OCI-LY1 (cell line): ENCODE data around the gene SIRPG.

Experiments
- H2AFZ ChIP-seq: fragments of 200-600 bp; sonication (generic), shearing (Covaris generic); 2 replicates; pipeline ENCODE4 v1.6.0; 2014; ENCODE audit warnings: antibody characterized with exemption, mild to moderate bottlenecking, low read length
- H3F3A ChIP-seq: fragments of 200-600 bp; sonication (generic), shearing (Covaris generic); 2 replicates; pipeline ENCODE4 v1.6.0; 2014; ENCODE audit warnings: mild to moderate bottlenecking, antibody characterized with exemption, low read length, moderate library complexity; ENCODE audit not compliant: insufficient read depth
- H3K27ac ChIP-seq: fragments of 200-600 bp; sonication (generic); 2 replicates; pipeline ENCODE4 v1.5.1; 2014; ENCODE audit warnings: low read length, mixed run types, mild to moderate bottlenecking, low read depth; ENCODE audit not compliant: poor library complexity, severe bottlenecking
- H3K27me3 ChIP-seq: fragments of 200-600 bp; sonication (generic); 2 replicates; pipeline ENCODE4 v1.6.0; 2014; ENCODE audit warnings: antibody characterized with exemption, mild to moderate bottlenecking, low read length, moderate library complexity; ENCODE audit not compliant: insufficient read depth
- H3K36me3 ChIP-seq: fragments of 200-600 bp; sonication (generic); 2 replicates; pipeline ENCODE4 v1.6.1; 2014; ENCODE audit warnings: mild to moderate bottlenecking, antibody characterized with exemption, low read length, moderate library complexity, mixed read lengths; ENCODE audit not compliant: insufficient read depth
- H3K4me1 ChIP-seq: fragments of 200-600 bp; sonication (generic); 2 replicates; pipeline ENCODE4 v1.5.1; 2014; ENCODE audit warnings: mild to moderate bottlenecking, low read length, moderate library complexity; ENCODE audit not compliant: insufficient read depth, severe bottlenecking
- H3K4me2 ChIP-seq: fragments of 200-600 bp; sonication (generic), shearing (Covaris generic); 2 replicates; pipeline ENCODE4 v1.6.1; 2014; ENCODE audit warnings: low read length
- H3K4me3 ChIP-seq: fragments of 200-600 bp; sonication (generic); 2 replicates; pipeline ENCODE4 v1.5.1; 2014; ENCODE audit warnings: low read length, low read depth, mild to moderate bottlenecking, mixed read lengths; ENCODE audit not compliant: poor library complexity, severe bottlenecking
- H3K79me2 ChIP-seq: fragments of 200-600 bp; shearing (Covaris generic); 2 replicates; pipeline ENCODE4 v1.6.1; 2016; ENCODE audit warnings: mixed run types, low read length, mixed read lengths; ENCODE audit not compliant: insufficient read depth
- H3K9ac ChIP-seq: fragments of 200-600 bp; sonication (generic), shearing (Covaris generic); 2 replicates; pipeline ENCODE4 v1.6.1; 2014; ENCODE audit warnings: mild to moderate bottlenecking, low read length, mixed read lengths
- H3K9me2 ChIP-seq: fragments of 200-600 bp; sonication (generic), shearing (Covaris generic); 2 replicates; pipeline ENCODE4 v1.6.1; 2014; ENCODE audit warnings: low read depth, mild to moderate bottlenecking, low read length, mixed read lengths
- H3K9me3 ChIP-seq: fragments of 200-600 bp; shearing (Covaris generic); 2 replicates; pipeline ENCODE4 v1.6.1; 2014; ENCODE audit warnings: low read length, mixed read lengths
- H4K20me1 ChIP-seq: fragments of 200-600 bp; sonication (generic), shearing (Covaris generic); 2 replicates; pipeline ENCODE4 v1.6.0; 2016; ENCODE audit warnings: mild to moderate bottlenecking, low read length; ENCODE audit not compliant: insufficient read depth
- CTCF ChIP-seq: fragments of 200-600 bp; sonication (generic), shearing (Covaris generic); IDR thresholded peaks from 2 replicates; pipeline ENCODE4 v1.5.1; 2017; ENCODE audit warnings: mild to moderate bottlenecking, antibody characterized with exemption, low read length, moderate library complexity, mixed read lengths
- EZH2 ChIP-seq: fragments of 200-600 bp; sonication (generic), shearing (Covaris generic); IDR thresholded peaks from 2 replicates; pipeline ENCODE4 v1.8.0; 2017; ENCODE audit warnings: borderline replicate concordance, mixed run types, mild to moderate bottlenecking, antibody characterized with exemption, low read length, moderate library complexity, mixed read lengths

Gene SIRPG

GRCh38 chr20:1619861-1620444, 37.6 kb downstream of the SIRPG start, which contains the start of gene SIRPB1:
SIRPB1 (minus strand) TSS chr20:1620009; CDS start chr20:1619944, 65 bp downstream.
- no peak within 1 kb of the TSS for H3K4me3 ChIP-seq
- H3K4me2 ChIP-seq = no peak within 1 kb of the TSS
- no peak within 1 kb of the TSS for H3K27ac ChIP-seq
- no peaks in the 10 kb centered on the region for H3K4me1 ChIP-seq
- H3K9ac ChIP-seq = no peak within 1 kb of the TSS
- no peak for TF ChIP-seq CTCF
- no peak for TF ChIP-seq EZH2
- no peaks in the 10 kb centered on the region for H4K20me1 ChIP-seq
- H3F3A ChIP-seq = no peaks in the 10 kb centered on the region
- no peaks in the 10 kb centered on the region for H3K36me3 ChIP-seq
- no peaks in the 10 kb centered on the region for H3K9me2 ChIP-seq
- no peak within 1 kb of the TSS for H2AFZ ChIP-seq
- H3K9me3 ChIP-seq = no peaks in the 10 kb centered on the region
- H3K27me3 ChIP-seq = no peaks in the 10 kb centered on the region; the same call in 1 of the 2 replicates
- no peaks in the 10 kb centered on the region for H3K79me2 ChIP-seq

DNA sequence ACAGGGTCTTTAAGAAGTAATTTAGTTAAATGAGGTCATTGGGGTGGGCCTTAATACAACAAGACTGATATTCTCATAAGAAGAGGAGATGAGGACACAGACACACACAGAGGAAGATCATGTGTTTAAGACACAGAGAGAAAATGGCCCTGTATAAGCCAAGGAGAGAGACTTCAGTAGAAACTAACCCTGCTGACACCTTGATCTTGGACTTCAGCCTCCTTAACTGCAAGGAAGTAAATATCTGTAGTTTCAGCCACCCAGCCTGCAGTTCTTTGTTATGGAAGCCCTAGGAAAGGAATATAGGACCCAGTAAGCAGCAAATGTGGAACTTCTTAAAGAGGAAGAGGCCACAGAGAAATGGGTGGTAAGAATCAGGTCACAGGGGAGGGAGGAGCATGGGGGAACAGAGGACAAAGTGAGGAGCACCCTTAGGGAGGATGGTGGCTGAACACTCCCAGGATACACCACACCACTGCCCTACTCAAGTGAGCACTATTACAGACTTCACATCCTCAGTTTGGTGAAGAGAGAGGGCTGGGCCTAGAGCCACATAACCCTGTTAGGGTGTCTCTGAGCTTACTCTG, 38.5 kb downstream of the SIRPG start:
- no peak for TF ChIP-seq EZH2
- TF ChIP-seq CTCF = no peak
- Histone ChIP-seq H3K27me3 (no peaks in the 10 kb centered on the region; the same call in 1 of the 2 replicates), H3K79me2 (no peaks in the 10 kb centered on the region), H2AFZ (no peak overlapping the region), H4K20me1 (no peaks in the 10 kb centered on the region), H3K27ac (no peak overlapping the region), H3K9me3 (no peaks in the 10 kb centered on the region), H3K4me3 (no peak overlapping the region), H3K9me2 (no peaks in the 10 kb centered on the region), H3K4me1 (no peaks in the 10 kb centered on the region), H3F3A (no peaks in the 10 kb centered on the region), H3K4me2 (no peak overlapping the region), H3K36me3 (no peaks in the 10 kb centered on the region), H3K9ac (no peak overlapping the region)

GRCh38 chr20:1618479-1618878, 39.1 kb downstream of the SIRPG start:
- H2AFZ ChIP-seq = no peak overlapping the region
- no peaks in the 10 kb centered on the region for H3K36me3 ChIP-seq
- no peak overlapping the region for H3K27ac ChIP-seq
- no peak overlapping the region for H3K4me3 ChIP-seq
- H3K4me2 ChIP-seq = no peak overlapping the region
- H3F3A ChIP-seq = no peaks in the 10 kb centered on the region
- H3K27me3 ChIP-seq = no peaks in the 10 kb centered on the region; the same call in 1 of the 2 replicates
- TF ChIP-seq CTCF (no peak), EZH2 (no peak)
- H3K4me1 ChIP-seq = no peaks in the 10 kb centered on the region
- H3K9me2 ChIP-seq = no peaks in the 10 kb centered on the region
- no peaks in the 10 kb centered on the region for H3K79me2 ChIP-seq
- no peaks in the 10 kb centered on the region for H4K20me1 ChIP-seq
- no peak overlapping the region for H3K9ac ChIP-seq
- H3K9me3 ChIP-seq = no peaks in the 10 kb centered on the region
